ENCODE results near the gene PAFAH1B2.
"Not testable (repeated sequence)": the region's sequence is repeated elsewhere in the genome, so short reads cannot be mapped to it uniquely, and the experiment has no call there.

GRCh38 chr11:117112939-117113338, 31.1 kb upstream of the PAFAH1B2 start:
- not testable (repeated sequence) for TF ChIP-seq POLR2A (IDR thresholded peaks at IDR 0.05; ENCODE audit: borderline replicate concordance, extremely low read depth, insufficient read depth, insufficient read length); CEBPB (IDR thresholded peaks at IDR 0.05; ENCODE audit: low read depth); JUND (IDR thresholded peaks at IDR 0.05); EZH2 (IDR thresholded peaks at IDR 0.05); CTCF (IDR thresholded peaks at IDR 0.05 in 2 of 3, conservative IDR thresholded peaks at IDR 0.05 in 1 of 3; ENCODE audit: borderline replicate concordance in 1 of 3, insufficient read depth in 1 of 3, low read depth in 2 of 3, low read length in 2 of 3); REST (IDR thresholded peaks at IDR 0.05; ENCODE audit: low read depth); SIN3A (IDR thresholded peaks at IDR 0.05; ENCODE audit: low read depth); MAX (IDR thresholded peaks at IDR 0.05); EGR1 (IDR thresholded peaks at IDR 0.05; ENCODE audit: low read depth)

Measured in HCT116 (cell line).